Left ventricle myocardium superior (tissue), 1 donor: ENCODE results near the gene GAA. TPM values are rescaled to one million over a fixed set of nuclear protein-coding genes. Genes with fewer than 3 reads are reported as not detected.
A peak's percentile ranks its signal among the peaks of the same experiment; 100 is the strongest.

Experiments
- ATAC-seq: fragments of 200-7000 bp; cut with Tn5 transposase; one replicate; pipeline ENCODE4 v1.9.1; 2020; ENCODE audit warnings: mild to moderate bottlenecking, moderate library complexity
- DNase-seq: peaks from one replicate; pipeline ENCODE4 v3.0.0-alpha.2; 2020
- intact Hi-C: fragments of 100-400 bp; cut with micrococcal nuclease; formaldehyde crosslinking; loops from one replicate; pipeline ENCODE4 v1.11.0; 2022
- long read RNA-seq: library from polyadenylated mRNA; unstranded; transcript quantifications from one replicate; pipeline ENCODE4 v2.0.0, GENCODE V29; 2021
- total RNA-seq: library from RNA; stranded (reverse); fragmentation: NEBNext Ultra II Directional; extraction: Animal tissue kit (Norgen Biotek cat#: 25700); gene quantifications from one replicate; pipeline ENCODE4 v1.2.1, GENCODE V29; 2021
- donor health status: DM: no; HTN: yes; CAD: no; lungs with severe emphysema.

The GAA gene
- total RNA-seq, result 45.8 TPM
- long read RNA-seq, transcript GAA-207 (5 exons, 756 nt), result minor isoform, 6 of 169 reads
- long read RNA-seq, transcript GAA-202 (21 exons, 3,549 nt), result major isoform, 18 of 169 reads
- long read RNA-seq, partial matches to known transcripts, result 108 of 169 reads
- long read RNA-seq, other reads (novel, unspliced or antisense), result 36 of 169 reads

DNA sequence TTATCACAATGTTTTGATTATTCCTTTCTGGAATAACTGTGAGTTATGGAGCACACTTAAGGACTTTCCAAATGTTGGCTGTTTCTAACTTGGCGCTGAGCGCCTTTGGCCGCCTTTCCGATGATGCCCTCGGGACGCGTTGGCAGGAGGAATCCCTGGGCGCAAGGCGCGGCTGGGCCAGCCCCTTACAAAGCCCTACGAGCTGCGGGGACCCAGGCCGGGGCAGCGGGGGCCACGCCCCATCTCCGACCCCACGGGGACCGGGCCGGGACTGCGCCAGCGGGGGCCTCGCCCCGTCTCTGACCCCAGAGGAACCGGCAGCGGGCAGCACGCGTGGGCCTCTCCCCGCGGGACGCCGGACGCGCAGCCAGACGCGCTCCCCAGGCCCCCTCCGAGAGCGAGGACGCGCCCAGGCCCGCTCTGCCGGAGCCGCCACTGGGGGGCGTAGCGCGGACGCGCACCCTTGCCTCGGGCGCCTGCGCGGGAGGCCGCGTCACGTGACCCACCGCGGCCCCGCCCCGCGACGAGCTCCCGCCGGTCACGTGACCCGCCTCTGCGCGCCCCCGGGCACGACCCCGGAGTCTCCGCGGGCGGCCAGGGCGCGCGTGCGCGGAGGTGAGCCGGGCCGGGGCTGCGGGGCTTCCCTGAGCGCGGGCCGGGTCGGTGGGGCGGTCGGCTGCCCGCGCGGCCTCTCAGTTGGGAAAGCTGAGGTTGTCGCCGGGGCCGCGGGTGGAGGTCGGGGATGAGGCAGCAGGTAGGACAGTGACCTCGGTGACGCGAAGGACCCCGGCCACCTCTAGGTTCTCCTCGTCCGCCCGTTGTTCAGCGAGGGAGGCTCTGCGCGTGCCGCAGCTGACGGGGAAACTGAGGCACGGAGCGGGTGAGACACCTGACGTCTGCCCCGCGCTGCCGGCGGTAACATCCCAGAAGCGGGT, at the start of gene GAA:
TSS of gene GAA (plus strand) at position 571 of the 935 bp plus-strand sequence. CDS start 3,006 bp downstream, outside the sequence.
- peak; percentile 93 for ATAC-seq
- intact Hi-C loops, result no loop called here

DNA sequence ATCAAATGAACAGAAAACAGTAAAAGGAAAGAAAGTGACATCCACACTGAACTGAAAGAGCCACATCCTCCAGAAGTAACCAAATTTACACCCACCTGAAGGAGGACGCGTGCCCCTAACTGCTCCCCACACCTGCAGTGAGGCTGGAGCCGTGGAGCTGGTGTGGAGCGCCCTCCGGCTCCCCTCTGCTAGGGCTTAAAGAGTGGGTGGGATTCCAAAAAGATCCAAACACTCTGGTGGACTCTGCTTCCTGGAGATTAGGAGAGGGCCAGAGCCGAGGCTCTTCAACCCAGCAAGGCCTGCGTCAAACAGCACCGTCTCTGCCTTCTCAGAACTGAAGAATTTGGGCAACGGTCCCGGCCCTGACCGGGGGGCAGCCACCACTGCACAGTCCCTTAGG, 49.7 kb upstream of the GAA start:
- ATAC-seq, result no peak
- DNase-seq, result no peak

More for the DNA sequence above, at the start of gene GAA:
- DNase-seq, result peak; percentile 95

DNA sequence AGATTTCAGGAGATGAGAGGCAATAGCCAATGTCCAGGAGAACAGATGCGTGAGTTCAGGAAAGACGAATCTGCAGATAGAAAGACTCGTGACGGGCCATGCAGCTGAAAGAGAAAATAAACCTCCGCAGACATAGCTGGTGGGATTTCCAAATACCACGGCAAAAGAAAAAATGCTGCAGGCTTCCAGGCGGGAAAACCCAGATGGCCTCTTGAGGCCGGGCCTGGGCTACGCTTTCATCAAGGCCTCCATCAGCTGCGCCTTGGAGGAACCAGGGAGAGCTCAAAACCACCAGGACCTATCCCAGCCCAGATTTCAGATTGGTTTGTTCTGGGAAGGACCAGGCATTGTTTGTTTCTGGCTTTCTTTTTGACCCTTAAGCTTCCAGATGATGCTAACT, 48.3 kb upstream of the GAA start:
- DNase-seq, result no peak
- ATAC-seq, result no peak
- intact Hi-C loops, result no loop called here

More for the DNA sequence above, 49.7 kb upstream of the GAA start:
- intact Hi-C loops, result no loop called here

DNA sequence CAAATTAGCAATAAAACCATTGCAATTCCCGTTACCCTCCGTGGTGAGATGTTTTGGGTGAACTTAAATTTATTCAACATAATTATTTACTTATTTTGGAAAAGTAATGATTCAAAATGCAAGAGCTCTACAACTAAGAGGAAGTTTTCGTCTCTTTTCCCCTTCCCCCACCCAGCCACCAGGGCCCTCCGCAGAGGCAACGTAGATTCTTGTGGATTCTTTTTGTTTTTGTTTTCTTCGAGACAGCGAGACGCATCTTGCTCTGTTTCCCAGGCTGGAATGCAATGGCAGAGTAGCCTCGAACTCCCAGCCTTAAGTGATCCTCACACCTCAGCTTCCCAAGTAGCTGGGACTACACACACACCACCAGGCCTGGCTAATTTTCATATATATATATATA, 45.8 kb upstream of the GAA start:
- no peak for ATAC-seq
- no peak for DNase-seq
- intact Hi-C loops, result no loop called here

DNA sequence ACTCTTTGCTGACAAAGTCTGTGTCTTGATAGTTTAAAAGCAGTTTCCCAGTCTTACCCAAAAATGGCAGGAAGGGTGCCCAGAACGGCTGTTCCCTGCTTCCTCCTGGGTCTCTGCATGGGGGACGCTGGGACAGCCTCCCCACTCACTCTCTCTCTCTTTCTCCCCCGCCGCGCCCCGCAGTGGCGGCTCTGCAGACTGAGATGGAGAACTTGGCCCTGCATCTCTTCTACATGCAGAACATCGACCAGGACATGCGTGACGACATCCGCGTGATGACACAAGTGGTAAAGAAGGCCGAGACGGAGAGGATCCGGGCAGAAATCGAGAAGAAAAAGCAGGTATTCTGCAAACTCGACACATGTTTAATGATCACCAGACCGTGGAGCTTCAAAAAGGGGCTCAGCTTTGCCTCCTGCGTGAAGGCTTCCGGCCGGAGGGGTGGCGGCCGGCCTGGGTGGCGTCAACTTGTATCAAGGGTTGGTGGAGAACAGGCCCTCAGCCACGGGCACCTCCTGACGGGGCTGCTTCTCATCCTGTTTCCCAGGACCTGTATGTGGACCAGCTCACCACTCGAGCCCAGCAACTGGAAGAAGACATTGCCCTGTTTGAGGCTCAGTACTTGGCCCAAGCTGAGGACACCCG, 42.9 kb upstream of the GAA start:
- DNase-seq, result no peak
- no peak for ATAC-seq
- intact Hi-C loops, result no loop called here

DNA sequence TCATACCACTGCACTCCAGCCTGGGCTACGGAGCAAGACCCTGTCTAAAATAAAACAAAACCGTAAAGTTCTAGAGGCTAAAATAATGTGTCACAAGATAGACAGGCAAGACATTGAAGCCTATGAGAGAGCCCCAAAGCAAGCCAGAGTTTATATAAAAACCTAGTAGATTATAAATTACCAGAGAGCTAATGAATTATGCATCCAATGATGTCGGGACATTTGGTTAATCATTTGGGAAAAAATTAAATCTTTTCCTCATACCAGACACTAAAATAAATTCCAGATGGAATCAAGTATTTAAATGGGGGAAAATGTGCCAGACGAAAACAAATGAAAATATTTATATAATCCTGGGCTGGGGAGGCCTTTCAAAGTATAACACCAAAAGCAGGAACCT, 40.7 kb upstream of the GAA start:
- intact Hi-C loops, result no loop called here
- DNase-seq, result no peak
- no peak for ATAC-seq

DNA sequence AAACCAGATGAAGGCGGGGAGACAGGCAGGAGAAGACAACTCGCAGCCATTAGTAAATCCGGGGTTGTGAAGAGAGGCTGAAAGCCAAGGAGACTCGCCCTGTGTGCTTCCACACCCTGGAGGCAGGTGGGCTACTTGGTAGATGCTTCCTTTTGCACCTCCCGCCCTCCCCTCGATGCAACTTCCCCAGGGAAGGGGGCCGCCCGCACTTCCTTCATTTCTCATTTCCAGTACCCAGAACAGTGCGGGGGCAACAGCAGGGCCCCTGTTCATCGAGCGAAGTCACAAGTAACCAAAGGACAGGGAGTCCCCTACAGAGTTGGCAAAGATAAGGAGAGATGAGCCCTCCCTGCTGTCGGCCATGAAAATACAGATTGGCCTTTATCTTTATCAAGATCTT, 40.0 kb upstream of the GAA start:
- no peak for ATAC-seq
- intact Hi-C loops, result no loop called here
- DNase-seq, result no peak

DNA sequence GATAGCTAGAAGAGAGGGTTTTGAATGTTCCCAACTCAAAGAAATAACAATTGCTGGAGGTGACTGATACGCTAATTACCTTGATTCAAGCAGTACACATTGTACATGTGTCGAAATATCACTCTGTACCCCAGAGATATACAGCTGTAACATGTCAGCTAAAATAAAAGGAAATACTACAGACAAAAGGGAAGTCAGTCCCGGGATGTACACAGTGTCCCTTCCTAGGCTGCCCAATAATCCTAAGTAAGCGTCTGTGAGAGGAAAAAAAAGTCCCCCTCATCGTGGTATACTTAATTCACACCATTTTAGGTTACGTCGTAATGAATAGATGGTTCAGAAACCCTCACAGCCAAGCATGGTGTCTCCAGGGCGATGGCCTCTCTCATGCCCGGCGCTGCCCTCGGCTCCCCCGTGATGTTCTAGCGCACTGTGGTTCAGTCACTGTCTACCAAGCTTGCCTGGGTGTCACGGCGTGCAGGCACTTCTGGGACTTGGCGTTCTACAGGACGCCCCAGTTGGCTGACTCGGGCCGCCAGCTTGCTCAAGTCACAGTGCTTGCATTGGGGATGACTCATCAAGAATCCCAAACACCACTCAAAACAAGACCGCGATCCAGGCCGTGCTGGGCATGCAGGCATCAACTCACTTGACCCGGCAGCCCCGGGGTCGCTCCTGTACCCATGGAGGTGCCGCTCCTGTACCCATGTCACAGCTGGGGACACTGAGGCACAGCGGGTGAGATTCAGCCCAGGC, 37.4 kb upstream of the GAA start:
- DNase-seq (peak; percentile 52), ATAC-seq (peak; percentile 62)
- intact Hi-C loops, result no loop called here

DNA sequence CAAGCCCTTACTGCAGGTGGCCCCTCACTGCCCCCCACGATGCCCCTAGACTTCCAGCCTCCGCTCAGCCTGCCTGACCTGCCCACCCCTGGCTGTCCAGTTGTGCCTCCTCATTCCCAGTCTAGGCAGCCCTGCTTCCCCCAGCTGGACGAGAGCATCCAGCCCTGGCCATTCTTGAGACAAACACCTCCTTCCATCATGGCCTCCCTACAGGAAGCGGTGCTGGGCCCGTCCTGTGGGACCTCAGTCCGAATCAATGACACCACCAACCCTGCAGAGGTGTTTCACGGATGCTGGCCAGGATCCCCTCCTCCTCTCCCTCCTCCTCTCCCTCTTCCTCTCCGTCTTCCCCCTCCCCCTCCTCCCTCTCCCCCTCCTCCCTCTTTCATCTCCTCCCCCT, 36.7 kb upstream of the GAA start:
- DNase-seq, result no peak
- intact Hi-C loops, result no loop called here
- ATAC-seq, result no peak

DNA sequence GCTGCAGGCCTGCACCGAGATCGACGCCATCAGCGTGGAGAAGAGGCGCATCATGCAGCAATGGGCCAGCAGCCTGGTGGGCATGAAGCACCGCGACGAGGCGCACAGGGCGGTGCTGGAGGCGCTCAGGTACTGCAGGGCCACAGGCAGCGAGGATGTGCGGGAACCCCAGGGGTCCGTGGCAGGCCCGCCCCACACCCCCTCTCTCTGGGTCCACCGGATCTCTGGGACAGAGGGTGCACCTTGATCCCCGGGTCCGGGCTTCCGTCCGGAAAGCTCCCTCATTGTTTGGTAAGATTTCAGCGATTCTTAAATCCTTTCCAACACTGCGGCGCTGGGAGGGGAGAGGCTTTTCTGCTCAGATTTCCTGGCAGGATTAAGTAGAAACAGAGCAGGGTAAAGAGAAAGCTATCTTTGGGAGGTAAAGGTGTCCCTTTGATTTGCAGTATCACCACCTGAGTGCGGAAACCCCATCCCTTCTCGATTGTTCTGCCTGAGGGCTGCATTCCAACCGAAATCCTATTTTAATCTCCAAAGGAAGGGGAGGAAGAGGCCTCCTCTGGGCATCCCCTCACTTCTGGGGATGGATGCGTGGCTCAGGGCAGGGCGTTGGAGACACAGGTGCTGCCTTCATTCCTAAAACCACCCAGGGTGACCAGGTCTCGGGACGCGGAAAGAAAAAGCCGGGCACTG, 35.8 kb upstream of the GAA start:
- ATAC-seq (no peak), DNase-seq (no peak)
- intact Hi-C loops, result no loop called here

DNA sequence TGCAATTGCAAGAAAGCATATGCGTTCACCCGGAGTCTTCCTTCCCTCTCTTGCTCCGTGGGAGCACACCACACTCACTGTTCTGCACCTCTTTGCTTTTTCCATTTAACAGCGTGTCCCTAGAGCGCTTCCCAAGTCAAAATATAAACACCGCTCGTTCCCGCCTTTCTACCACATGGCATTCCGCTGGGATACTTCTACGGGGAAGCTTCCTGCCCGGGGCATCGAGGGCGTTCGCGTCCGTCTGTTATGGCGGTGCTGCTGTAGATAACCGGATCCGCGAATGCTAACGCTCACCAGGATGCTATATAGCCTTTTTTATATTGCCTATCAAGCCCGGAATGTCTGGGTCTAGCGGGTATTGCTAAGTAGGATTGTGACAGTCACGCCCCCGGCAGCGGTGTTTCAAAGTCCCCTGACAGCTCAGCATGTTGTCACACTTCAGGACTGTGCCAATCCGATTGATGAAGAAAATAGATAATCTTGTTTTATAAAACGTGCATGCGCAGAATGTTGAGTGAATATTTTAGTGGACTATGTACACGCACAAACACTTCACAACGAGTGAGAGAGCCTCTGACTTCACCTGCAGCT, 33.9 kb upstream of the GAA start:
- intact Hi-C loops, result no loop called here
- no peak for DNase-seq
- ATAC-seq, result no peak

DNA sequence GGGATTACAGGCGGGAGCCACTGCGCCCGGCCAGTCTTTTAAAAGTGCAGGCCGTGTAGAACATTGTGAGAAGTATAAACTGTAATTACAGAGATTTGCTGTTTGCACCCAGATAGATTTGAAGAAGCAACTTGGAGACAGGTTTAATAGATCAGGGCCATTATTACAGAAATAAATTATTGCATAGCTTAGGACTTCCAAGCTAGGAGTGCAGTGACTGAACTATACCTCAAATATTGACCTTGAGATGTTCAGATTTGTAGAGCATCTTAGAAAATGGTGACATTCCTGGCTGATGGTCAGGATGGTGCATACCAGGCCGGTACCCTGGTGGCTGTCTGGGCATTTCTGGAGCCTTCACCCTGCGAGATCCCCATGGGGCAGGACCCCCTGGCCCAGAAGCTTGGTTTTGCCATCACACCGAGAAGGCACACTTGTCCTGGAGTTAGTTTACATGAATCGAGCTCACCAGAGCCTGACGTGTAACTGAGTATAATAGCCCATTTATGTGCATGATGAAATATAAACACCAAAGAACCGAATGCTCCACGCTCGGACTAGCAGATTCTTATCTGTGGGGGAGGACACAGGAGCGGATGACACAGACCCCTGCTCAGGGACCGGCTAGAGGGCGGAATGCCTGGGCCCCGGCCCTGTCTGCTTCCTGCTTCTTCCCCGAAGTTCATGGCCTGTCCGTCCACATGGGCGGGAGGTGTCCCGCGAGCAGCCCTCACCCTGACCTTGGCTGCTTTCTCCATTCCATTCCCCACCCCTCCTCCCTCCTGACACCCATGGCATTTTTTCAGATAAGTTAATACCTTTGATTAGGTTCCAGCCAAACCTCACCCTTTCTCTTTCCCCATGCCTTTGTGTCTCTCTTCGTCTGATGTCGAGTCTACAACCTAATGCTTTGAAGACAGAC, 32.8 kb upstream of the GAA start:
- ATAC-seq (peak; percentile 44), DNase-seq (peak; percentile 59)
- intact Hi-C loops, result no loop called here

DNA sequence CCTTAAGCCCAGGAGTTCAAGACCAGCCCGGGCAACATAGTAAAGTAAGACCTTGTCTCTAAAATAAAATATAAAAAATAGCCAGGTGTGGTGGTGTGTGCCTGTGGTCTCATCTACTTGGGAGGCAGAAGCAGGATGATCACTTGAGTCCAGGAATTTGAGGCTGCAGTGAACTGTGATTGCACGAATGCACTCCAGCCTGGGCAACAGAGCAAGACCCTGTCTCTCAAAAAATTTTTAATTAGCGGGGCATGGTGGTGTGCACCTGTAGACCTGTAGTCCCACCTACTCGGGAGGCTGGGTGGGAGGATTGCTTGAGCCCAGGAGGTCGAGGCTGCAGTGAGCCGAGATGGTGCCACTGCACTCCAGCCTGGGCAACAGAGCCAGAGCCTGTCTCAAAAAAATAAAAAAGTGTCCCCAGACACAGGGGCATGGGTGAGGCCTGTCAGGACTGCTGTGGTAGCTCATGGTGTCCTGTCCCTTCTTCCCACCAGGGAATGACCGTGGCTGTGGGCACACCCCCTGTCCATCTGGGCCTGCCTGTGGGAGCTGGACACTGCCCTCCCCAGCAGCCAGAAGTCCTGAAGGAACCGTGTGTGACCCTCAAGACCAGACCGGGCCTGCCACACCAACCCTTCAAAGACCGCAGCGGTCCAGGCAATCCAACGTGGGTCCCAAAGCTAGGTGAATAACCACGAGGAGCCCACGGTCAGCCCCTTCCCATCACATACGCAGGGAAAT, 30.8 kb upstream of the GAA start:
- ATAC-seq, result peak; percentile 50
- intact Hi-C loops, result no loop called here
- peak; percentile 37 for DNase-seq

DNA sequence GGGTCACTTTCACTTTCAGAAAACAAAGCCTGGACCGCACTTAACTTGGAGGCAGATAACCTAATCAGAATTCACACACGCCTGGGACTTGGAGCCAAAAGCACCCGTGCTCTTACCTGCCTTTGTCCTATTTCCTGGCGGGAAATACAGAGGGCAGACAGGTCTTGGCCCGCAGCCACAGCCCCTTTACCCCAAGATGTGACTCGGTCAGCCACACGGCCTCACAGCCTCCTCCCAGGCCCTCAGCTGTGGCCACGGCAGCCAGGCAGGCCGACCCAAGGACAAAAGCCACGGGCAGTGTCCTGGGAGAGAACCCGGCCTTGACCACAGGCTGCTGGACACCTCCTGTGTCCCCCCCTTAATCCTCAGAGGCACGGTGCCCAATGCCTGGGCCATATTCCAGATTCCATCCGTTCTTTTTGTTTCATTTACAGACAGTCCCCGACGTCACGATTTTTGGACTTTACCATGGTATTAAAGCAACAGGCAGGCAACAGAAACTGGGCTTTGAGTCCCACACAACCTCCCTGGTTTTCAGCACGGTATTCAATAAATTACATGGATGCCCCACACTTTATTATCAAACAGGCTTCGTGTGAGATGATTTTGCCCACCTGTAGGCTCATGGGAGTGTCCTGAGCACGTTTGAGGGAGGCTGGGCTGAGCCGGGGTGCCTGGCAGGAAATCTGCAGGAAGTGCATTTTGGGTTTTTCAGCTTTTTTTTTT, 30.1 kb upstream of the GAA start:
- ATAC-seq, result peak; percentile 76

DNA sequence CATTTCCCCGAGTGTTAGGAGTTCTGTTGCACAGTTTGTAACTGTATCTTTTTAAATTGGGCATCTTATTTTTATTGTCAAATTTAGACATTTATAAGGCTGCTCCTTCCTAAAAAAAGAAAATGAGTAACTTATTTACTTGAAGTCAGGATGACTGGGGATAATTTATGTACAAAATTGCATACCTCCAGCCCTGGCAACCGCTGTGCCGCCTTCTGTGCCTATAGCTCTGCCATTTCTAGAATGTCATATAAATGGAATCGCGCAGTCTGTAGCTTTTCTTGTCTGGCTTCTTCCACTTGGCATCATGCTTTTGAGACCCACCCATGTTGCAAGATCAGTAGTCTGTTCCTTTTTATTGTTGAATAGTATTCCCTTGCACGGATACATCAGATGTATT, 29.0 kb upstream of the GAA start:
- intact Hi-C loops, result no loop called here
- no peak for ATAC-seq
- DNase-seq, result no peak

More for the DNA sequence above, 30.1 kb upstream of the GAA start:
- intact Hi-C loops, result no loop called here
- peak; percentile 68 for DNase-seq

DNA sequence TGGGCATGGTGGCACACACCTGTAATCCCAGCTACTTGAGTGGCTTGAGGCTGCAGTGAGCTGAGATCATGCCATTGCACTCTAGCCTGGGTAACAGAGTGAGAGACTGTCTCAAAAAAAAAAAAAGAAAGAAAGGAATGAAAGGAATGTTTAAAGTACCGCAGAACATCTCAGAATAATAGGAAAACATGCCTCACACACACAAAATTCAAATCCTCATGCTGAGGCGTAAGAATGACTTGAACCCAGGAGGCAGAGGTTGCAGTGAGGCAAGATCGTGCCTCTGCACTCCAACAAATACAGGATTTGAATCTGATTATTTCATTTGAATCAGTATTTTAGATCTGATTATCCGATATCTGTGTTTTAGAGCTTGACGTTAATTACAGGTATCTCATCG, 21.3 kb upstream of the GAA start:
- intact Hi-C loops, result no loop called here
- no peak for ATAC-seq

More for the DNA sequence above, 21.3 kb upstream of the GAA start:
- DNase-seq, result no peak
